ENCODE data around the gene BICDL2. TPM values are rescaled to one million over a fixed set of nuclear protein-coding genes. Genes with fewer than 3 reads are reported as not detected.

The BICDL2 gene
- polyA plus RNA-seq, 1 donor, result 14.0 TPM

DNA sequence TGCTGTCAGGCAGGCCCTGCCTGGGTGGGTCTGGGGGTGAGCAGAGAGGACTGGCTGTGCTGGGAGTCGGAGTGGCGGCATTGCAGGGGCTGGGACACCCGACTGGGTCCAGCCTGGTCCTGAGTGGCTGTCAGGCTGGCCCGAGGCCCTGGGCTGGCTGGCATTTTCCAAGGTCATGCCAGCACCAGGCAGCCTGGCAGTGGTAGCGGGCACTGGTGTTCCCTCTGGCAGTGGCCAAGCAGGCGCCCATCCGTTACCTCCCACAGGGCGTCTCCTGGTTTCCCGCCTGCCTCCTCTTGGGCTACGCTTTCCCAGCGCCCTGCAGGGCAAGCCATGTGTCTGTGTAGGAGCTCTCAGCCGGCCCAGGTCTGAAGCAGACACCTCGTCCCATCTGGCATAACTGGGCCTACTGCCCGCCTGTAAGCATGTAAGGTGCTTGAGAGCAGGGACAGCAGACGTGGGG is 50.8 kb downstream of the BICDL2 start:
- H3K27me3 ChIP-seq (ENCODE audit: control insufficient read depth, insufficient read depth, low read length), result no peaks in the 10 kb centered on the region
- WGBS (ENCODE audit: insufficient coverage, low lambda C conversion rate), result no CpG with 5 or more reads among the region's 15 CpGs
- peaks cover 3% of the 10 kb centered on the region for H3K4me1 ChIP-seq (ENCODE audit: control insufficient read depth, insufficient read depth, low read length)
- no peak overlapping the region for H3K4me3 ChIP-seq (ENCODE audit: low read length)
- DNase-seq, result no peak
- H3K27ac ChIP-seq (ENCODE audit: low read length), result no peak overlapping the region
- H3K36me3 ChIP-seq (ENCODE audit: control insufficient read depth, insufficient read depth, low read length), result no peaks in the 10 kb centered on the region
- no peaks in the 10 kb centered on the region for H3K9me3 ChIP-seq (ENCODE audit: control insufficient read depth, low read depth, low read length)

DNA sequence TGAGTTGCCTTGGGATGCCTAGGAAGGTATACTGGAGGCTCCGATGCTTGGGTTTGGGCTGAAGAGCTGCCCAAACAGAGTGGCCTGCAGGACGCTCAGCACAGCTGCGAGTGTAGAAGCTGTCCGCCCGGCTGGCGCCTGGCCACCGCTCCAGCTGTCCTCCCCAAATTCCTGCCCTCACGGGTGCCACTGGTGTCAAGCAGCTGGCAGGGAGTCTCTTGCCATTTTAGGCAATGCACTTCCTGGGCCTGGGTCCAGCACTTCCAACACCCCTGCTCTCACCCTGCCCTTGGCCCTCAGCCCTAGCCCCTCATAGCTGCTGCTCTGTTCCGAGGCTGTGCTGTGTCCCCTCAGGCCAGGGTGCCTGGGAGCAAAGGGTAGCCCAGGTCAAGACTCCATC is 51.3 kb downstream of the BICDL2 start:
- Histone ChIP-seq H3K9me3 (ENCODE audit: control insufficient read depth, low read depth, low read length) (no peaks in the 10 kb centered on the region), H3K4me3 (ENCODE audit: low read length) (no peak overlapping the region), H3K36me3 (ENCODE audit: control insufficient read depth, insufficient read depth, low read length) (no peaks in the 10 kb centered on the region), H3K27ac (ENCODE audit: low read length) (no peak overlapping the region), H3K4me1 (ENCODE audit: control insufficient read depth, insufficient read depth, low read length) (peaks cover 5% of the 10 kb centered on the region), H3K27me3 (ENCODE audit: control insufficient read depth, insufficient read depth, low read length) (no peaks in the 10 kb centered on the region)
- no peak for DNase-seq
- no CpG with 5 or more reads among the region's 9 CpGs for WGBS (ENCODE audit: insufficient coverage, low lambda C conversion rate)

DNA sequence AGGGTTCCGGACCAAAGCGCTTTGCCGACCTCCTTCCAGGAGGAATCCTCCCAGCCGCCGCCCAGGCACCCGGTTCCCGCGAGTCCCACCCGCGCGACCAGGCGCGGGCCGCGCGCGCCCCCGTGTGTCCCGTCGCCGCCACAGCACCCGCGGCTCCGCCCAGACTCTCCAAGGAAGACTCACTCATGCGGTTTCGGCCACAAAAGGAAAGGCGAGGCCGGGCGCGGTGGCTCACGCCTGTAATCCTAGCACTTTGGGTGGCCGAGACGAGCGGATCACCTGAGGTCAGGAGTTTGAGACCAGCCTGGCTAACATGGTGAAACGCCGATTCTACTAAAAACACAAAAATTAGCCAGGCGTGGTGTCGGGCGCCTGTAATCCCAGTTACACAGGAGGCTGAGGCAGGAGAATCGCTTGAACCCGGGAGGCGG is 53.0 kb downstream of the BICDL2 start:
- H3K27ac ChIP-seq (ENCODE audit: low read length), result no peak overlapping the region
- WGBS (ENCODE audit: insufficient coverage, low lambda C conversion rate), result no CpG with 5 or more reads among the region's 42 CpGs
- peak; percentile 67 to 75 for DNase-seq

GRCh38 chr16:2982402-2982801 is 54.3 kb downstream of the BICDL2 start:
- no peak overlapping the region for H3K27ac ChIP-seq (ENCODE audit: low read length)
- H3K27me3 ChIP-seq (ENCODE audit: control insufficient read depth, insufficient read depth, low read length), result no peaks in the 10 kb centered on the region
- H3K4me1 ChIP-seq (ENCODE audit: control insufficient read depth, insufficient read depth, low read length), result peaks cover 5% of the 10 kb centered on the region
- 87% methylated on average over 3 of the region's 5 CpGs for WGBS (ENCODE audit: insufficient coverage, low lambda C conversion rate)
- H3K9me3 ChIP-seq (ENCODE audit: control insufficient read depth, low read depth, low read length), result no peaks in the 10 kb centered on the region
- DNase-seq, result no peak
- H3K36me3 ChIP-seq (ENCODE audit: control insufficient read depth, insufficient read depth, low read length), result no peaks in the 10 kb centered on the region
- no peak overlapping the region for H3K4me3 ChIP-seq (ENCODE audit: low read length)

More for the DNA sequence above, 53.0 kb downstream of the BICDL2 start:
- no peaks in the 10 kb centered on the region for H3K27me3 ChIP-seq (ENCODE audit: control insufficient read depth, insufficient read depth, low read length)
- no peaks in the 10 kb centered on the region for H3K36me3 ChIP-seq (ENCODE audit: control insufficient read depth, insufficient read depth, low read length)
- H3K9me3 ChIP-seq (ENCODE audit: control insufficient read depth, low read depth, low read length), result no peaks in the 10 kb centered on the region
- H3K4me3 ChIP-seq (ENCODE audit: low read length), result no peak overlapping the region
- peaks cover 5% of the 10 kb centered on the region for H3K4me1 ChIP-seq (ENCODE audit: control insufficient read depth, insufficient read depth, low read length)

- no peaks in the 10 kb centered on the region for H3K27me3 ChIP-seq (ENCODE audit: control insufficient read depth, insufficient read depth, low read length)
- no peaks in the 10 kb centered on the region for H3K9me3 ChIP-seq (ENCODE audit: control insufficient read depth, low read depth, low read length)
- H3K27ac ChIP-seq (ENCODE audit: low read length), result no peak overlapping the region
- WGBS (ENCODE audit: insufficient coverage, low lambda C conversion rate), result no CpG with 5 or more reads among the region's 4 CpGs
- peaks cover 5% of the 10 kb centered on the region for H3K4me1 ChIP-seq (ENCODE audit: control insufficient read depth, insufficient read depth, low read length)
- no peaks in the 10 kb centered on the region for H3K36me3 ChIP-seq (ENCODE audit: control insufficient read depth, insufficient read depth, low read length)
- H3K4me3 ChIP-seq (ENCODE audit: low read length), result no peak overlapping the region
- DNase-seq, result no peak
These were observed 54.9 kb downstream of the BICDL2 start for GRCh38 chr16:2981899-2982250.

- DNase-seq, result peak in 1 of 2 donors; percentile 60
- H3K4me3 ChIP-seq (ENCODE audit: low read length), result peak overlapping the region; percentile 96
- no peaks in the 10 kb centered on the region for H3K36me3 ChIP-seq (ENCODE audit: control insufficient read depth, insufficient read depth, low read length)
These were observed 55.4 kb downstream of the BICDL2 start for GRCh38 chr16:2981177-2981898.

DNA sequence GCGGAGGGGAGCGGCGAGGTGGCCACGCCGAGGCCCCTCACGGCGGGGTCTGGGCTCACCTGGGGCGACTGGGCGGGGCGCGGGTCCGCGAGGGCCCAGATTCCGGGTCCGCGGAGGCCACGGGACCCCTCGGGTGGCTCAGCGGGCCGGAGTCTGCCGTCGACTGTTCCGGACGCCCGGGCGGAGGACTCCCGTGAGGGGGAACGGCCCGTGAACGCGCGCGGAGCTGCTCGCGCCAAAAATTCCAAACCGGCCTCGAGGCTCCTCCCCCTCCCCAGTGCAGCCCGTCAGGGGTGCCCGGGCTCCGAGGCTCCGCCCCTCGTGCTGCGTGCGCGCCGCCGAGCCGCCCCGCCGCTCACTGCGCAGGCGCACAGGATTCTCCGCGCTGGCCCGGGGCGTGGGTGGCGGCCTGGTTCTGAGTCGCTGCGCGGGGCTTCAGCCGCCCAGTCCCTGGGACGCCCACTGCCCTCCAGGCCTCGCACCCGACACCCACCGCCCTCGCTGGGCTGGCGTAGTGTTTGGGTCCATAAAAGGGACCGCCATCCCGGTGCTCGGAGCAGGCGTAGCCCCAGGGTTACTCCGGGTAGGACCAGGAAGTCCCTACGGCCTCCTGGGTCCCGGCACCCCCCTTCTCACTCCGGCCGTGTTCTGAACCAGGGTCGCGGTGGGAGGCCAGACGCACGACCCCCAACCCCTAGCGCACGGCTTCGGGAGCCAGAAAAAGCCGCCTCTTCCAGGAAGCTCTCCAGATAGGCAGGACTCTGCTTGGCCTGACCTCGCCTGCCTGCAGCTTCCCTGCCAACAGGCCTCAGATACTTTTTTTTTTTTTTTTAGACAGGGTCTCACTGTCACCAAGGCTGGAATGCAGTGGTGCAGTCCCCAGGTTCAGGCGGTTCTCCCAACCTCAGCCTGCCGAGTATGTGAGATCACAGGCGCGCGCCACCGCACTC is 56.2 kb downstream of the BICDL2 start, which contains the start of gene PKMYT1:
TSS of gene PKMYT1 (minus strand) at position 220 of the 950 bp plus-strand sequence. CDS start 789 bp downstream, outside the sequence.
- H3K27me3 ChIP-seq (ENCODE audit: control insufficient read depth, insufficient read depth, low read length), result no peaks in the 10 kb centered on the region
- WGBS (ENCODE audit: insufficient coverage, low lambda C conversion rate), result no CpG with 5 or more reads among the region's 91 CpGs
- H3K4me3 ChIP-seq (ENCODE audit: low read length), result peak within 1 kb of the TSS; percentile 96
- H3K9me3 ChIP-seq (ENCODE audit: control insufficient read depth, low read depth, low read length), result peaks cover 1% of the 10 kb centered on the region
- no peaks in the 10 kb centered on the region for H3K36me3 ChIP-seq (ENCODE audit: control insufficient read depth, insufficient read depth, low read length)
- DNase-seq, result peak; percentile 88 to 90
- H3K4me1 ChIP-seq (ENCODE audit: control insufficient read depth, insufficient read depth, low read length), result peaks cover 5% of the 10 kb centered on the region
- peak within 1 kb of the TSS; percentile 73 for H3K27ac ChIP-seq (ENCODE audit: low read length)

More at GRCh38 chr16:2981177-2981898, 55.4 kb downstream of the BICDL2 start:
- H3K27me3 ChIP-seq (ENCODE audit: control insufficient read depth, insufficient read depth, low read length), result no peaks in the 10 kb centered on the region
- no peaks in the 10 kb centered on the region for H3K9me3 ChIP-seq (ENCODE audit: control insufficient read depth, low read depth, low read length)
- H3K27ac ChIP-seq (ENCODE audit: low read length), result no peak overlapping the region
- peaks cover 5% of the 10 kb centered on the region for H3K4me1 ChIP-seq (ENCODE audit: control insufficient read depth, insufficient read depth, low read length)
- WGBS (ENCODE audit: insufficient coverage, low lambda C conversion rate), result 0% methylated on average over 1 of the region's 33 CpGs

DNA sequence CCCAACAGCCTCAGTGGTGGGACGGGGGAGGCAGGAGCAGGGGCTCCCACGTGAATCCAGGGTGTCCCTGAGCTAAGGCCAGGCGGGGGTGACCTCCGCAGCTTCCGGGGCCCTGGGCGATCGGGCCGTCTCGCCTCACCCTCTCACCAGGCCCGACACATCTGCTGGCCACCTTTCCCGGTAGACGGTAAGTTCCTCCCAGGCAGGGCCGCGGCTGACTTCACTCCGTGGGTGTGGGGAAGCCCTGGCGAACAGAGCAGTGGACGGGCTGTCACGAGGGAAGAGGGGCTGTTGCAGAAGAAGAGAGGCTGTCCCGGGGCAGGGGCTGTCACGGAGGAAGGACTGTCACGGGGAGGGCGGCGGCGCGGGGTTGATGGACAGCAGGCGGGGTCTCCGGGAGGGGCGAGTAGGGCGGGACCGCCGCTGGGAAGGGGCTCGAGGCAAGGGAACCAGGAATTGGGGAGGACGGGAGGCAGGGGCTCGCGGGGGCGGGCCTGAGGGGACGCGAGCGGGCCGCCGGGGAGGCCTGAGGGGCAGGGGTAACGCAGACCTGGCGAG is 57.0 kb downstream of the BICDL2 start:
- no peak for DNase-seq
- no CpG with 5 or more reads among the region's 43 CpGs for WGBS (ENCODE audit: insufficient coverage, low lambda C conversion rate)
- Histone ChIP-seq H3K4me1 (ENCODE audit: control insufficient read depth, insufficient read depth, low read length) (peaks cover 5% of the 10 kb centered on the region), H3K36me3 (ENCODE audit: control insufficient read depth, insufficient read depth, low read length) (no peaks in the 10 kb centered on the region), H3K9me3 (ENCODE audit: control insufficient read depth, low read depth, low read length) (peaks cover 3% of the 10 kb centered on the region), H3K4me3 (ENCODE audit: low read length) (peak overlapping the region; percentile 96), H3K27me3 (ENCODE audit: control insufficient read depth, insufficient read depth, low read length) (no peaks in the 10 kb centered on the region), H3K27ac (ENCODE audit: low read length) (no peak overlapping the region)
